ENCODE measurements around the gene PRKAR1B.
"Not testable (repeated sequence)": the region's sequence is repeated elsewhere in the genome, so short reads cannot be mapped to it uniquely, and the experiment has no call there.

The PRKAR1B gene

DNA sequence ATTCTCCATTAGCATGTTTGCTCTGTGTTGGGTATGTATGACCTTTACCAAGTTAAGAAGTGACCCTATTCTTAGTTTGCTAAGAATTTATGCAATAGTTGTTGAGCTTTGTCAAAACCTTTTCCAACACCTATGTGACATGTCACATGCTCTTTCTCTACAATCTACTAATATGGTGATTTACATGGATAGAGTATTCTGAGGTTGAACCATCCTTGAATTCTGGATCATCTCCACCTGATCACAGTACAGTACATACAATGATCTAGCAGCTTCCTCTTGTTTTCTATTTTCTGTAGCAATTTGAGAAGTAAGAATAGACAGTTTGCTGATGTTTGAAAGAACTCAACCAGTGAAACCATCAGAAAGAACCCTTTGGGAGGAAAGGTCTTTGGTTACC is 106.2 kb downstream of the PRKAR1B start:
- DNase-seq (ENCODE audit: low read depth): no peak

DNA sequence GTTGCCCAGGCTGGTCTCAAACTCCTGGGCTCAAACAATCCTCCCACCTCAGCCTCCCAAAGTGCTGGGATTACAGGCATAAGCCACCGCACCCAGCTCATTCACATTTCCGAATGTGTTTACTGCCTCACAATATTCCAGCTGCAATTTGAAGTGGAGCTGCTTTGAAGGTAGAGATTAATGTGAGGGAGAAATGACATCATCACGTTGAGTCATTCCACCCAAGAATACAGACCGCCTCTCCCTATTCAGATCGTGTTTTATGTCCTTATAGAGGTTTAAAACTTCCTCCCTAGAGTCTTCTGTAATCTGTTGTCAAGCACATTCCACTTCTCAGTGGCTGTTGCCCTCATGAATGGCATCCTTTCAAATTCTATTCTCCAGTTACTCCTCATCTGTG is 107.0 kb downstream of the PRKAR1B start:
- no peak for DNase-seq (ENCODE audit: low read depth)

DNA sequence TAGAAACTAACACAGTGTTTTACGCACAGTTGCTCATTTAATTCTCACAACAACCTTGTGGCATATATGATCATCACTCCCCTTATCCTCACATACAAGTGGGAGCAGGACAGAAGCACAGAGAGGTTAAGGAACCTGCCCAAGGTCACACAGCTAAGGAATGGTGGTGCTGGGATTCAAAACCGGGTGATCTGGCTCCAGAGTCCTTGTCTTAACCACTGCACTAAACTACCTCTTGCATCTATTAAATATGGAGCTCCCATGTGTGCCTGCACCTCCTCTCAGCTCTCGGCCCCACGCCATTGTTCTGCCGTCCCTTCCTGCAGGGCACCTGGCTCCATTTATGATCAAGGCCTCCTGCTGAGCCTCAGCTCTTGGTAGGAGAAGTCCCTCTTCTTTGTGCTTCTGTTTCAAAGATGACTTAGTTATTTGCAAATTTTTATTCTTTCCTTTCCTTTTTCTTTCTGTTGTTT is 107.7 kb downstream of the PRKAR1B start:
- no peak for DNase-seq (ENCODE audit: low read depth)

DNA sequence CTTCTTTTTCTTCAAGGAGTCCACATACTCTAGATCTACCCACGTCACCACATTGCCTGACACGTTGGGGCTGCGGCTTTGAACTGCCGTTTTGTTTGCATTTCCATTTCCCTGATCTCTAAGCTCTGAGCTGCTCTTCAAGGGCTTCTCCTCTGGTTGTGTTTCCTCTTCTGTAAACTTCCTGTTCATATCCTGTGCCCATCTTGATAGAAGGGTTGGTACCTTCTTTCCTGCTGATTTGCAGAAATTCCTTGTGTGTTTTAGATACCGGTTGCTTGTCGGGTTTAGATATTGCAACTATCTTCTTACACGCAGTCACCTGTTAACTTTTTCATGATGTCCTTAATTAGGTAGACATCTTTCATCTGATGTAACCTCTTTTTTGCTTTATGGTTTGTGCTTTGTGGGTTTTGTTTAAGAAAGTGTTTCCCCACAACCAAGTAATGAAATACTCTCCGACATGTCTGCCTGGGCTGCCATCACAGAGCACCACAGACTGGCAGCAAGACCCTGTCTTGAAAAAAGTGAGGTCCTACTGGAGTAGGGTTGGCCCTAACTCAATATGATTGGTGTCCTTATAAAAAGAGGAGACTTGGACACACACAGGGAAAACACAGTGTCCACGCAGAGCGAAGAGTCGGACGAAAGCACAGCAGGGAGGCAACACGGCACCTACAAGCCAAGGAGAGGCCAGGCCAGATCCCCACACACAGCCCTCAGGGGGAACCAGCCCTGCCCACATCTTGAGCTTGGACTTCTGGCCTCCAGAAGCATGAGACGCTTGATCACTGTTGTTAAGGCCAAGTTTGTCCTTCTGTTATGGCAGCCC is 108.3 kb downstream of the PRKAR1B start:
- no peak for DNase-seq (ENCODE audit: low read depth)

DNA sequence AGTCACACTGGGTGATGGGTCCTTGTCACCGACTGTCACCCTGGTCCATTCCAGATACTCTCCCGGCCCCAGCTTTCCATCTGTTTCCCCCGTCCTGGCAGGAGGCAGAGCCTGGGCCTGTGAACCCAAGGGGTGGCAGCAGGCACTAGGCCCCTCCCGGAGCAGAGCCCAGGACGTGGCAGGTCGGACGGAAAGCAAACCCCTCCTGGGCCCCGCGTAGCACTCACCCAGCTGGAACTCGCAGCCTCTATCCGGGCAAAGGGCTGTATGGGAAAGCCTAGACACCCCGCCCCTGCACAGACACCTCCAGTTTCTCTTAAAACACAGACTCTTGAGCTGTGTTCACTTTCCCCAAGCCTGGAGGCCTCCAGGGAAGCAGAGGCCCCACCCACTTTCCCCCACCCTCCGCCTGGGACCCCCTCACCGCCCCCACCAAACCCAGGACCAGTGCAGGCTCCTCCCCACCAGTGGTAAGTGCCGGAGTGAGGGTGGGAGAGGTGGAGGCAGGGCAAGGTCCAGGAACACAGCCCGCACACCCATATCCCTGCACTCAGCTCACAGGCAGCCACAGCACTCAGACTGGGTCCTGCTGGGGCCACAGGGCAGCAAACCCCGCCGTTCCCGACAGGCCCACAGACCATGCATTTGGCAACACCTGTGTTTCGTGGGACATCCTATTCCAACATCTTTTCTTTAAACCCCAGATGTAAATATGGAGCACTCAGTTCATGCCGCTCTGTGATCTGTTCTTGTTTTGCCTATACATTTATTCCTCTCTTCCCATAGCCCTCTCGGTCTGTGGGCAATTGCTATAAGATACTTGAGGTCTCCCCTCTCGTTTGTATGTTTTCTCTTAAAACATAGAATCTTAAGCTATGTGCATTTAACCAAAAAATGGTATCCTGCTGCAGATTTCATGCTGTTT is 109.2 kb downstream of the PRKAR1B start:
- DNase-seq (ENCODE audit: low read depth): no peak

DNA sequence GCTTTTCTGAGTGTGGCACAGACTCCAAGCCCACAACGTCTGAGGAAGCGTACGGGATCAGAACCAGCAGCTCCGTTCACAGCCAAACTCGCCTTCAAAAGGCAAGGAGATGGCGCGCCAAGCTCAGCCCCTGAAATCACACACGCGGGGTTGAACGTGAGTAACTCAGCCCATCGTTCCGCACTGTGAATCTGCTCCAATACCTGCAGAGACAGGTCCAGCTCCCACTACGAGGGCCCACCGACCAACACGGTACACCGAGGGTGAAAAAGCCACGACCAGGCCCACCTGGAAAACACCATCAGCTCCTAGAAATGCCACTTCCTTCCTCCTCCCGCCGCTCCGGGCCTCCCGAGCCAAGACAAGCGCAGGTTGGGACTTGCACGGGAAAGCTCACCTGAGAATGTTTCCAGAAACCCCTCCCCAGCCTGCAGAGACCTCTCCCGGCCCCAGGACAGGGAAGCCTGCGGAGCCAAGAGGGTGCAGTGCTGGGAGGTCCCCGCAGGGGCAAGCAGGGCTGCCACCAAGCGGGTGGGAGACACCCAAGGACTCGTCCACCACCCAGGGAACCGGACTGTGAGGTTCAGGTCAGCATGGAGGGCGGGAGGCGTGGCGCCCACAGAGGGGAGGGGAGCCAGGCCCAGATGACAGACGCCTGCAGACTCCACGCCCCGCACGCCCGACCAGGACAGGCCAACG is 113.5 kb downstream of the PRKAR1B start:
- no peak for DNase-seq (ENCODE audit: low read depth)

DNA sequence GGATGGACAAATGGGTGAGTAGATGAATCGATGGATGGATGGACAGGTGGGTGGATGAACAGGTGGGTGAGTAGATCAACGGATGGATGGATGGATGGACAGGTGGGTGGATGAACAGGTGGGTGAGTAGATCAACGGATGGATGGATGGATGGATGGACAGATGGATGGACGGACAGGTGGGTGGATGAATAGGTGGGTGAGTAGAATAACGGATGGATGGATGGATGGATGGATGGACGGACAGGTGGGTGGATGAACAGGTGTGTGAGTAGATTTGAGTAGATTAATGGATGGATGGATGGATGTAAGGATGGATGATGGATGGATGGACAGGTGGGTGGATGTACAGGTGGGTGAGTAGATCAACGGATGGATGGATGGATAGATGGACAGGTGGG is 115.2 kb downstream of the PRKAR1B start:
- not testable (repeated sequence) for DNase-seq (ENCODE audit: low read depth)

DNA sequence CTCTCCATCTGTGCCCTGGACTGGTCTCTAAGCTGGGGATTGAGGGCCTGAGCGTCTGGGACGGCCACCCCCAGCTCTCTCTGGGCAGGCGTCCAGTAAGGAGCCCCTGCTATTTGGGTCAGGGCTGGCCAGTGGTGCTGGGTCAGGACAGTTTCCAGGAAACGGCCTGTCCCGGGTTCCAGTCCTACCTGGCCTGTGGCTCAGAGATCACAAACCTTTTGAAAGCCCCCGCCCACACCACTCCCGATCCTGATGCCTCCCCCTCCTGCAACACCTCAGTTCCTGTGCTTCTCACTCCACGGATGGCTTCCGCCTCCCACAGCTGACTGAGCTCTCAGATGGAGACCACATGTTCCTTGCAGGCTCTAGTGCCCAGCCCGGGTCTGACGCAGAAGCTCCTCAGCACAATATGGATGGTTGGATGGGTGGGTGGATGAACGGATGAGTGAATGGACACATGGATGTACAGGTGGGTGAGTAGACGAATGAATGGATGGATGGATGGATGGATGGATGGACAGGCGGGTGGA is 115.7 kb downstream of the PRKAR1B start:
- no peak for DNase-seq (ENCODE audit: low read depth)

DNA sequence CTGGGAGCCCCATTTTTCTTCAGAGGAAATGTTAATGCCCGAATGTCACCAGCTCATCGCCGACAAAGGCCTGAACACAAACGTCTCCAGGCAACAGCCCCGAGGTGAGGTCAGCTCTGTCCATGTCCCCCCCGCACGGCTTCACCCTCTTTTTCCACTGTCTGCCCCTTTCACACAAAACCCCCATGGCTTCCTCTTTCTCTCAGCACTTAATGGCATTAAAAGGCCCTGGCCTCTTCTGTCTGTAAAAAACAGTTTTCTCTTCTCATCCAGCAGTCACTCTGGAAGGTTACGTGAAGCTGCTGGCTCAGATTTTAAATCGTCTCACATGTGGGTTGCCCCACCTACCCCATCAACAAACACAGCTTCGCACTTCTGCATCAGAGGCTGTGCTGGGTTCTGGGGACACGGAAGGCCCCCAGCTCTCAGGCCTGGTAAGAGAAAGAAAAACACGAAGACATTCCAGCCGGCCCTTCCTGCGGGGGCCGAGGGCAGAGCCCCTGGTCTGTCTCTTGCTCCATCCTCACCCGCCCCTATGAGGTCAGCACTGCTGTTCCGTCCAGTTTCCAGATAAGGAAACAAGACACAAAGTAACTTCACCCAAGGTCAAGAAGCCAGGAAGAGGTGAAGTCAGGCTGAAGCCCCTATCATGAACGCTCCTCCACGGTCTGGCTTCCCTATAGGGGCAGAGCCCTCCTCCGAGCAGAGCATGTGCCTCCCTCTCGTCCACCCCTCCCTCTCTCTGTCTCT is 116.4 kb downstream of the PRKAR1B start:
- DNase-seq (ENCODE audit: low read depth): no peak

DNA sequence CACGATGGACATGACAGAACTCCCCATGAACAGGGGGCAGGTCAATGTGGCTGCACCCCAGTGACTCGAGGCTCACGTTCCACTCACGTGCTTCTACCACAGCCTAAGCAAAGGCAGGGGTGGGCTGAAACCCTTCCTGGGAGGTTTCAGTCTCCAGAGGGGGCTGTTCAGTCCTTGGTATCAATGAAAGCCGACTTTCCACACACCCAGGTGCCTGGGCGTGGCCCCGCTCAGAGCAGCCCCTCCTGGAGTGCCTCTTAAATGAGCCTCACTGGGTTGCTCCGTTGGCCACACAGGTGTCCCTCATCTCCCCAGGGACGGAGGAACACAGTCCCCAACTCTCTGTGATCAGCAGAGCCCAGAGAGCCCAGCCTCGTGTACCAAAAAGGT is 116.9 kb downstream of the PRKAR1B start:
- DNase-seq (ENCODE audit: low read depth): no peak

DNA sequence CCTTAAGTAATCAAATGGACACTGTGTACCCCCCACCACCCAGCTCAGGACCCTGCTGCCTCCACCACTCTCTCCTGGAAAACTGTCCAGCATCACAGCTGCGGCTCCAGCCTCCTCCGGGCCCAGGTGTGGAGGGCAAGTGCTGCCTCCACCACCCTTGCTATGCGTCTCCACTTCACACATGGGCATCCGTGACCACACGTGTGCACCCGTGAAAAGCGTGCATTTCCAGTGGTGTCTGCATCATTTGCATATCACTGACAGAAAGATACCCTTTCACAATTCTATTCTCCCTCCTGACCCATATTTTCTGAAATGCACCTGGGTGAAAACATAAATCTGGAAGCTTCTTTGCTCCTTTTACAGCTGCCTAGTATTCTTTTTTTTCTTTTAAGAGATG is 117.7 kb downstream of the PRKAR1B start:
- no peak for DNase-seq (ENCODE audit: low read depth)

DNA sequence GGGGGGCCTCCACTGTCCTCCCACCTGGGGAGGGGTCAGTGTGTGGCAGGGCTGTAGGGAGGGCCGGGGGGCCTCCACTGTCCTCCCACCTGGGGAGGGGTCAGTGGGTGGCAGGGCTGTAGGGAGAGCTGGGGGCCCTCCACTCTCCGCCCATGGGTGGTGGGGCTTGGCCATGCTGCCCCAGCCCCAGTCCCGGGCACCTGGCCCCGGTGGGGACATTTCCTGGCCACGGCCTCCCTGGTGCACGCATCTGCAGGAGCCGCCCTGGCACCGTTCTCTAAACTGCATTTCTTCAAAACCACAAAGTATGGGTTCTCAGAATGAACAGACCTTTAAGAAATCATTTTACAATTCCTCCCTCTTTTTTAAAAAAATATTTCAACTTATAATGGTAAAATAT is 118.1 kb downstream of the PRKAR1B start:
- DNase-seq (ENCODE audit: low read depth): no peak

DNA sequence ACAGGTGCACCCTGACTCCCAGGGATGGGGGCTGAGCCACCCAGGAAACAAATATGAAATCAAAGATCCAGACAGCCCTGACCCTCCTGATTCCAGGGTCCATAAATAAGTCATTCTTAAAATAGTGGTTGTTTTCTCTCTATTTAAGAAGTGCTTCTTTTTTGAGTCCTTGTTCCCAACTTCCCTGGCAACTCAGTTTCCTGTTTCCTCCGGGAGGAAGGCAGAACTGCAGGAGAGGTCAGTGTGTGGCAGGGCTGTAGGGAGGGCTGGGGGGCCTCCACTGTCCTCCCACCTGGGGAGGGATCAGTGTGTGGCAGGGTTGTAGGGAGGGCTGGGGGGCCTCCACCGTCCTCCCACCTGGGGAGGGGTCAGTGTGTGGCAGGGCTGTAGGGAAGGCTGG is 118.7 kb downstream of the PRKAR1B start:
- no peak for DNase-seq (ENCODE audit: low read depth)

DNA sequence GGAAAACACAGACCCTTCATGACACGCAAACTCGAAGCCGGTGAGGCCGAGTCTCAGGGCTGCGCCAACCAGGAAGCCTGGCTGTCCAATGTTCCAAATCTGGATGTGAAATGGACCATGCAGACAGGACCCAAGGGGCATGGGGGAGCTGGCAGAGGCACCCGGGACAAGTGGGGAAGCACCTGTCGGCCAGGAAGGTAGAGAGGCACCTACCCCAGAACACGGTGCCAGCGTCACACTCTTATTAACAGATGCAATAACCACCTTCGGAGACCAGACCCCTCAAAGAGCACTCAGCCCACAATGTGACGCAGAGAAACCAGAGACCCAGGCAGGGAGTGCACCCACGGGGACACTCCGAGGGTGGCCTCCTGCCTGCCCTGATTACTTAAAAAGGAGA is 119.1 kb downstream of the PRKAR1B start:
- no peak for DNase-seq (ENCODE audit: low read depth)

DNA sequence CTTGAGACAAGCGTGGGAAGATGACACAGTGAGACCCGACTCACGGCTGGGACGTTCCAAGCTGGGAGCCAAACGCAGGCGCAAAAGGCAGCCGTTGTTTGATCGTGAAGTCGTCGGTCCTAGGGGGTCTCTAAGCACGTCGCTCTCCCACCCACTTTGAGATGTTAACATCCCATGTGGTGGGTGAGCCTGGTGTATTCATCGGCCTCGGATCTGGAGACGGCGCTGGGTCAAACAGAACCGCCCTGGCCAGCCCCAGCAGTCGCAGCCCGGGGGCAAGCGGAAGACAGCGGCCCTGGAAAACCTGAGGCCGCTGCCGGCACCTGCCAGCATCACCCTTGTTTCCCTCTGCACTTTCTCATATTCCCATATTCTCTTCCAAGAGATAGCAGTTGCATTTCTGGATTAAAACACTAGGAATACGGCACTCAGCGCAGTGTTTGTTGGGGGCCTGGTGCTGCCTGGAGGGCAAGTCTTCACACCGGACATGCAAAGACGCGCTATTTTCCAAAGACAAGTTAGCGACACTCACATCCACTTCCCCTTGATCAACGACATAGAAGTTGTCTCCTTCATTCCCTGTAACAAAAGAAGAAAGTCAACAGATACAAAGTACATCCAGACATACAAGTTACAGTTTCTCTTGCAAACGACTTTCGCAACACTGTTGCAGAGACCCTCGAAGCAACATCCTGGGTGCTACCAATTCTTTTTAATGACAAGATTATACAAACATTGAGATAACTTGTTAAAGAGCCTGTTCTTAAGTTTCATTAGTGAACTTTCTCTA is 121.2 kb downstream of the PRKAR1B start:
- DNase-seq (ENCODE audit: low read depth): no peak

DNA sequence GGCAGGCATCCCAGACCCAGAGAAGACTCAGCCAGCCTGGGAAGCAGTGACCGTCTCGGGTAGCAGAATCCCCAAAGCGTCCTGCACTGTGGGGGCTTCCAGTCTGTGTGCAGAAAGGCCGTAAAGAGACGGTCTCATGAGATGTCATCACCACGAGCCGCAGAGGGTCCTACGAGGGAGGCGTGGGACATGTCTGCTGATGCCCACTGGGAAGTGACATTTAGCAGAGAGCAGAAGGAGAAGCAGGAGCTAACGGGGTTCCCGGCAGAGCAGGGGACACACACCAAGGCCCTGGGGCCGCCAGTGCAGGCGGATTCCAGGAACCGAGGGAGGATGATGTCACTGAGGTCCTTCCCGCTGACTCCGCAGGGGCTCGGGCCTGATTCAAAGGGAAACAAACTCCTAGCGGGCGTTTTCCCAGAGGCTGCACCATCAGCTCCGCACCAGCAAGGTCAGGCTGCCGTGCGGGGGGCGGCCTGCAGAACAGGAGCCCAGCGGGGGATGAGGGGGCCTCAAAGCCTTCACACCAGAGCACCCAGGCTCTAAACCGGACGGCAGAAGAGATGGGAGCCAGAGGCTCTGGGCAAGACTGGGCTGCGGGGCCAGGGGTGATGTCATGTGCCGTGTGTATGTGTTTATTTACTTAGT is 122.1 kb downstream of the PRKAR1B start:
- DNase-seq (ENCODE audit: low read depth): no peak

DNA sequence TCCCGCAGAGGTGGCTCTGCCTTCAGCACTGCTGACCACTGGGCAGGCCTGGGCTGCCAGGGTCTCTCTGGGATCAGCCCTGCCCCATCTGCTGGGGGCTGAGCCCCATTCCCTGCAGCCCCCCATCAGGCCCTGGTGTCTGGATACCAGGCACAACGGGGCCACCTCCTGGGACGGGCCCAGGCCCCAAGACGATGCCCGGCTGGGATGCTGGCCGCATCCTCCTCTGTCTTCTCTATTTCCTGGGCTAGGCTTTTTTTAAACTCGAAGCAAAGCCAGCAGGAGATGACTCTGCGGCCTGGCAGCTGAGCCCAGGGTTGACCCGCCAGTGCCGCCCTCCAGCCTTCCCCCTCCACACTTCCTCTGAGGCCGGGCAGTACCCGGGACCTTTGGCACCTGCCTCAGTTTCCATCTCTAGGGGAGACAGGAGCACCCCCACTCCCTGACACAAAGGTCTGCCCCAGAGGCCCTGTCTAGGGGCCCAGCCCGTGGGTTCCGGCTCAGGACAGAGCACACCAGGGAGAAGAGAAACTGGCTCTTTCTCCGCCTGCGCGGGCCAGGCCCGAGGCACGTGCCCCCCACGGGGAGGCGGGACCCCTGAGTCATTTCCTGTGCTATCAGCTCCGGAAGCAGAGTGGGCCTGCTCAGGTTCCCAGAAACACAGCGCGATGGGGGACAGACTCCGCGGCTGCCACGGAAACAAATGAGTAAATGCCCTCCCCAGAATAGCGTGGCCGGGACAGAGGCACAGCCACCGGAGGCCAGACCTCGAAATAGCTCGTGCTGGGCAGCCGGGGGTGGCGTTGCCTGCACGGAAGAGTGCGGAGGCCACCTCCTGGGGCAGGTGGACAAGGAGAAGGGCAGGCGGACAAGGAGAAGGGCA is 122.8 kb downstream of the PRKAR1B start:
- DNase-seq (ENCODE audit: low read depth): no peak

DNA sequence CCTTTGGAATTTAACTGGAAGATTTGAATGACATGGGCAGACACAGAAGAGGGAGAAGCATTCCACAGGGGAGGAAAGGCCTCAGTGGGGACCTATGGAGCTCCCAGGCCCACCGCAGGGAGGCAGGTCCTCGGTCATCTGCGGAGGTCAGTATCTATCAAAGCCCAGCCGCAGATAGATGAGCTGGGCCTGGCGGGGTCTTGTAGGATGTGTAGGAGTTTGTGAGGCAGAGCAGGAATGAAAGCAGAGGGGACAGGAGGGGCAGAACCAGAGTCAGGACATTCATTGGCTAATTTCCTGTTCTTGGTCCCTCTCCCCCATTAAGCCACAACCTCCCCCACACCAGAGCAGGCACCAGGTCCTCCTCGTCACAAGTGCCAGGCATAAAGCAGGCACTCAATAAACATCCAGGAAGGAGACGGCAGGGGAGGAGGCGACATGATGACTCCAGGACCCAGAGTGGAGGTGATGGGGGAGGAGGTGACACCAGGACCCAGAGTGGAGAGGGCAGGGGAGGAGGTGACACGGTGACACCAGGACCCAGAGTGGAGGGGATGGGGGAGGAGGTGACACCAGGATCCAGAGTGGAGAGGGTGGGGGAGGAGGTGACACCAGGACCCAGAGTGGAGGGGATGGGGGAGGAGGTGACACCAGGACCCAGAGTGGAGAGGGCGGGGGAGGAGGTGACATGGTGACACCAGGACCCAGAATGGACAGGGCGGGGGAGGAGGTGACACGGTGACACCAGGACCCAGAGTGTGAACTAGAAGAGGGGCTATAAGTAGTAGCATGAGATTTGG is 123.7 kb downstream of the PRKAR1B start:
- DNase-seq (ENCODE audit: low read depth): no peak
